NCI-H526 treated with DMSO at 0.1 percent for 48 hours (cell line): ENCODE data around the gene C1orf105.
A peak's percentile ranks its signal among the peaks of the same experiment; 100 is the strongest.
"Not testable (repeated sequence)": the region's sequence is repeated elsewhere in the genome, so short reads cannot be mapped to it uniquely, and the experiment has no call there.

Source experiments
- DNase-seq: peaks from one replicate; lab custom pipeline; 2025; lab: John Stamatoyannopoulos, UW

C1orf105 gene

DNA sequence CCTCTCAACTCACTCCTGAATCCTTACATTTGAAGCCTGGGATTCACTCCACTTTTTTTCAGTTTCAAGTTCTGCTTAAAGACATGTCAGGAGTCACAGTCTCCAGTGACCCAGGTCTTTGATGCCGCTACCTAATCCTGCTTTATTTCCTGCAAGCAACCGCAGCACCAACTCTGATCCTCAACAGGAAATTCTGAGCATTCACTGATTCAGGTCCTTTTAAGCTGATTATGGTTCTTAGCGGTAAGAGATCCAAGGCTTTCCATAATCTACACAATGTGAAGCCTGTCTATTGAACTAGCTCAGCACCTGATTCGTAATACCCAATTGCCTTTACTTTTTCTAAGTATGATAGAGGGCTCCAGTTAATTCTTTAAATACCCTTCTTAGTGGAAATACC, 67.1 kb downstream of the C1orf105 start:
- no peak for DNase-seq

DNA sequence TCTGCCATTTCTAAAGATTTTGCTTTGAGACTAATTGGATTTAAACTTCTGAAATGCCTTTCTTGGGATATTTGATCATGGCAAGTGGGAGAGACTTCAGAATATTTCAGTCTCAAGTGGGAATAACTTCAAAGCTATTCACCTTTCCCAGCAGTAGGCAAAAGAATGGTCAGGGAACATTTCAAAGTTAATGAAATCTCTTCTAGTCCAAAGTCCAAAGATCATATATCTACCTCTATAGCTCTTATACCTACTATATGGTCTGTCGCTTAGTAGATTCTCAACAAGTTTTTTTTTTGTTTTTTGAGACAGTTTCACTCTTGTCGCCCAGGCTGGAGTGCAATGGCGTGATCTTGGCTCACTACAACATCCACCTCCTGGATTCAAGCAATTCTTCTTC, 67.9 kb downstream of the C1orf105 start:
- DNase-seq = no peak

DNA sequence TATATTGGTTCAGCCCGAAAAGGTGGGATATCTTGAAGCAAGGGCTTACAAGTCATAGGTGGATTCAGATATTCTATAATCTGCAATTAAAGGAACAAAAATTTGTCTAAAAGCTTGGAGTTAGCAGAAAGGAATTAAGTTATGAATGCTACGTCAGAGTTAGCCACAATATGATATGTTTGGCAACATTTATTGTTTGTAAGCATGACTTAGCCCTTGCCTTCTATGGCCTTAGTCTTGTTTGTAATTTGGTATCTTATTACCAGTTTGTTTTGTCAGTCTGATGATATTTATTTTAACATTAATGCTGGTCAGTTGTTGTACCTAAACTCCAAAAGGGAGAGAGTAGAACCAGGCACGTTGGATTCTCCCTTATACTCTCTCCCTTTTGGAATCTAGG, 69.4 kb downstream of the C1orf105 start:
- DNase-seq = no peak

DNA sequence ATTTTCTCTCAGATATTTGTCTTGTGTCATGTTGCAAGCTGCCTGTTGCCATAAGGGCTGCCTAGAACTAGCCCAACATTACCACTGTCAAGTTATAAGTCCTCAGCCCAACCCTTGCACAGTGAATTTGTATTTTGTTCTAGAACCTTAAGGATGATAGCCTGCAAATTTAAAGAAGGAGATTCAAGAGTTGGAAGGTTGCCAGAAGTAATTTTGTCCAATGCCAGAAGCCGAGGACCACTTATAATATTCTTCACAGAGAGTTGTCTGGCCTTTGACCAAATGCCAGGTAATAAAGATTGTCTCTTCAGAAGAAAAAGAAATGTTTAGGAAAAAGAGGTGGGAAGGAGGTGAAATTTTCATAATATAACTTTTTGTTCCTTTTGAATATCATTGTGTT, 71.9 kb downstream of the C1orf105 start:
- DNase-seq = no peak

DNA sequence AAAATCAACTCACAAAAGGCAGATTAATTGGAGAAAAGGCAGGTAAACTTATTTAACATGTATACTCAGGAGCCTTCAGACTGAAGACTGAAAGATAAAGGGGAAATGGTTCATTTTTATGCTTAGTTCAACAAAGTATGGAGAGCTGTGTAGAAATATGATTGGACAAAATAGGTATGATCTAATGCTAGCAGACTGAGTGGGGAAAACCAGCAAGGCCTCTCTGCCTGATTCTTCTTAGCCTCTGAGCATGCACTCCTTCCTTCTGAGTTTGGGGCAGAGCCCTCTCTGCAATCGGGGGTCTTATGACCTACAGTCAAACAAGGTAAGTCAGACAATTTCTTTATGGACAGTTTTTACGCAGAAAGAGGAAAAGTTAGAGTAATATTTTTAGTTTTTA, 73.7 kb downstream of the C1orf105 start:
- DNase-seq = no peak

DNA sequence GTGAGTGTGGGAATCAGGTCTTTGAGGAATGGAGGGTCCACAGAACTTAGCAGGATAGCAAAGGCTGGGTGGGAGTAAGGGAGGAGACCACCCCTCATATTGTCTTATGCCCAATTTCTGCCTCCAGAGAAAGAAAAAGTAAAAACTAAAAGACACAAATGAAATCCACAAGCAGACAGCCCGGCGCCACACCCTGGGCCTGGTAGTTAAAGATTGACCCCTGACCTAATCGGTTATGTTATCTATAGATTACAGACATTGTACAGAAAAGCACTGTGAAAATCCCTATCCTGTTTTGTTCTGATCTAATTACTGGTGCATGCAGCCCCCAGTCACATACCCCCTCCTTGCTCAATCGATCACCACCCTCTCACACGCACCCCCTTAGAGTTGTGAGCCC, 75.6 kb downstream of the C1orf105 start:
- not testable (repeated sequence) for DNase-seq

DNA sequence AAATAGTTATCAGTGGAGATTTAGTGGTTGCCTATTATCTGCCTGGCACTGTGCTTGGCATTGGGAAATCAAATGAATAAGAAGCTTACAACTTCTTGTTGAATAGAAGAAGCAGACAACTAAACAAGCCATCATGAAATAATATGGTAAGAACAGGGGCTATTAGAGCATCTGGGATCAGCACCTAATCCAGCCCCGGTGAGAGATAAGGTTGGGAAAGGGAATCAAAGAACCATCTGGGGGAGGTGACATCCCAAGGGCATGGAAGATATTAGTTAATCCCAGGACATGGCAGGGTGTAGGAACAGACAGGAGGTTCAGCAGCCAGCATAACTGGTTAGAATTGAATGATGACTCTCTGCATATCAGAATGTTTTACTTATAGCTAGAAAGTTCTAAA, 76.2 kb downstream of the C1orf105 start:
- no peak for DNase-seq

DNA sequence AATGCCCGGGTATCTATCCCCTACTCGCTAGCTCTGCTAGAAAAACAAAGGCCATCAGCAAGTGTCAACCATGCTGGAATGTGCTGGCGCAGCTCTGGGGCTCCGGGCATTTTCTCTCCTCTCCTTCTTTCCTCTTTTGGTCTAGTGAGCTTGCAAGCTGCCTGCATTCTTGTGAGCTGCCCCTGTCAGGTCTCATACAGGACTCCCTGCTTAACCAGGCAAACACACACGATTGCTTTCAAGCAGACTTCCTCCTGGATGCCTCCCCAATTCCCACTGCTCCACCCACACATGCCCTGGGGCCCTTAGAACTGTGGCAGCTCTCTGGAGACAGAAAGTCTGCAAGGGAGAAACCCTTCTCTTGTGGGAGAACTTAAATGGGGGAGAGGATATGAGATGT, 76.7 kb downstream of the C1orf105 start:
- peak; percentile 29 for DNase-seq

DNA sequence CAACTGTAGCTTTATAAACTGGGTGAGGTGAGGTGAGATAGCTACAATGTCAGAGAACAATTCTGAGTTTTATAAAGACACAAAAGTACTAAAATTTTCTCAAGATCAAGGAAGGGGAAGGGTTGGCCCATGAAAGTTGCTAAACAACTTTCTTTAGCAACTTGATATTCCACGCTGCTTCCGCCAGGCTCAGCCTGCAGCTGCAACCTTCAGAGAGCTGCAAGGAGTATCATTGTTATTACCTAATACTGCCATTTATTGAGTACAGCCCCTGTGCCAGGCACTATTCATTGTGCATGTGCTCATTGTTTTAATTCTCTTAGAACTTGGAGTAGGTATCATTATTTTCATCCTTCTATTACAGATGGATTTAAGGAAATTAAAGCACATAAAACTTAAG, 78.4 kb downstream of the C1orf105 start:
- DNase-seq = no peak

DNA sequence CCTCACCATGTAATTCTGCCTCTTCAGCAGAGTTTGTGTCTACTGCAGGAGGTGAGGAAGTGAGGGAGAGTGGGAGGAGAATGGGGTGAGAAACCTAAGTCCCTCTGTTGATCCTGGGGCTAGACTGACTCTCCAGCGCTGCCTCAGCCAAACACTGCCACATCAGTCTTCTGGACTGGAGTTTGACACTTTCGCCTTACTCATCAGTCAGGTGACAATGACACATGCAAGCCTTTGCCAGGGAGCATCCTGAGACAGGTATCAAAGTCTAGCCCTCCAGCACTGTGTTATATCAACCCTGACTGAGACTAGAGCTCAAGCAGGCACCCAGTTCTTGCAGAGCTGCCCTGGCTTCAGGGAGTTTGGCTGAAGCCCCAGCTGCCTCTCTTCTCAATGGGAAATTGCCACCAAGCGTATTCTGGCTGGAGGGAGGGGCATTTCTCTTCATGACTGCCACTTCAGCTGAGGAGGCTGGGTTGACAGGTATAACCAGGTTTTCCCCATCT, 79.2 kb downstream of the C1orf105 start:
- DNase-seq = no peak

DNA sequence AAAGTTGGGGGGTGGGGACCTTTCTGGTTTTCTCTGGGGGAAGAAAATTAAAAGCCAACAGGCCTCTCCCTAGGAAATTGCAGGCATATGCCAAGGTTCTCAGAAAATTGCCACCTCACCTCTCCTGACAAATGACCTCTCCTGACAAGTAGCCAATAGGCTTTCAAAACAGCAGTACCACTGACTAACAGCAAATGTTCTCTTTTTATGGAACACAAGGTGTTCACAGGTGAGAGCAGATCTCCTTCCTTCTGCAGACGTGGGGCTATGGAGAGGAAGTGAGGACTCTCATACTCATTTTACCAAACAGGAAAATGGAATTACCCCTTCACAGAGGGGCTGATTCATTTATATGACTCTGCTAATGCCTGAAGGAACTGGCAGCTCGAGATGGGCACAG, 79.7 kb downstream of the C1orf105 start:
- DNase-seq = no peak

DNA sequence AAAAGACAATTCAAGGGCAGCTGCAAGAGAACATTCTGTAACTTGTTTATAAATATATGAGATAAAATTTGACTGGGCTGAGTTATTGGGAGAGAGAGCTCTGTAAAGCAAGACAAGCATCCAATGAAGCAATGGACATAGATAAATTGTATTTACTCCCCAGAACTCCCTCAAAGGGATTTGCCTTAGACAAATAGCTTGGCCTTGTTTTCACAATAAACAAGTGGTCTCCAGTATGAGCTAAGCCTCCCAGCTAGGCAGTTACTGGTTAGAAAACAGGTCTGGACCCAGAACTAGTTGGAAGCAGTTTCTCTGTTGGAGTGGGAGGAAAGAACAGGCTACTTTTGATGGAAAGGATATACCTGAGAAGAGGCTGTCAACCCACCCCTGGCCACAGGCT, 87.3 kb downstream of the C1orf105 start:
- no peak for DNase-seq

DNA sequence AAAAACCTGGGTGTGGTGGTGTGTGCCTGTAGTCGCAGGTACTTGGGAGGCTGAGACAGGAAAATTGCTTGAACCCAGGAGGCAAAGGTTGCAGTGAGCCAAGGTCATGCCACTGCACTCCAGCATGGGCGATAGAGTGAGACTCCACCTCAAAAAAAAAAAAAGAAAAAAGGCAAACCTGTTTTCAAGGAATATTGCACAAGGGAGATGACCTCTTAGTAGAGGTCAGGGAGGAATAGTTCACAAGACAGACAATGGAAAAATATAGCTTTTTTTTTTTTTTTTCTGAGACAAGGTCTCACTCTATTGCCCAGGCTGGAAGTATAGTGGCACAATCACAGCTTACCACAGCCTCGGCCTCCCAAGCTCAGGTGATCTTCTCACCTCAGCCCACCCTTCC, 90.0 kb downstream of the C1orf105 start:
- no peak for DNase-seq

DNA sequence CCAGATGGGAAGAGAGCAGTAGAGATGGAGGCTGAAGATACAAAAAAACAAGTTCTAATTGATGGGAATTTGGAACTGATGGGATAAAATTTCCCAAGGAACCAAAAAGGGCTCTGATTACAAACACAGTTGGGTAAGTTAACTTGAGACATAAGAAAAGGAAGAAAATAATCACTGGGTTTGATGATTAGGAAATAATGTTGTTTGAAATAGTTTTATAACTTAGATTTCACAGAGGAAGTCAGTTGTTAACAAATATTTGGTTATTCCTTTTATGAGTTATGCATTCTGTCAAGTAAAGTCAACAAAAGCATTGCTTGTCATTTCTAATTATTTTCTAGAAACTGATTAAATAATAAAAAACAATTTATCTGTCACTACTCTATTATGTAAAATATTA, 92.1 kb downstream of the C1orf105 start:
- no peak for DNase-seq

DNA sequence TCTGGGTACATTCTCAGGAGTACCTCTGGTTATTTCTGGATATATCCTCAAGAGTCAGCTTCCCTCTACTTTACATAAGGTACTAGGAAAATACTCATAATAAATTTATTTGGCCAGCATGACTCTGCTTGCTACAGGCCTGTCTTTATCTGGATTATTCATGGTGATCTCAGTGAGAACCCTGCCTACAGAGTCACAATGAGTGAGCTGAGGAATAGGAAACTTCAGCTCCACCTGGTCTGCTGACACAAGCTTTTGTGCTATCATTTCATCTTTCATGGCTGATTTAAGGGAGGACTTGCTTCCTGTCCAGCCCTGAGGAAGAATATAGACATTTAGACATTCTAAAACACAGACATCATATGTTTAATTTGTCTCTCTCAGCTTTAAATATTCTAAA, 93.0 kb downstream of the C1orf105 start:
- DNase-seq = no peak

DNA sequence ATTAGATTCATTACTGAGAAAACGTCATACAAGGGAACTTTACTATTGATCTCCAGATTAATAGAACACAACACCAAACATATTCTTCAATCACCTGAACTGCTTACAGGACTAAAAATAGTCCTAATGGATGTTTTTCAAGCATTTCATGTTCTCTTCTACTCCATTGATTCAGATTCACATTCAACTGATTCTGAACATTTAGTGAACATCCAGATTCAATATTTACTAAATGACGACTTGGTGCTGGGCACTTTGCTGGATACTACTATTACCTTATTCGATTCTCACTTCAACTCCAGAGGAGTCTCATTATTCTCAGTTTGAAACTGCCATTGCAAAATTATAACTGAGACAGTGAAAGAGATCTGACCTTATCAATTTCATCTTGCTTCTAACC, 93.6 kb downstream of the C1orf105 start:
- no peak for DNase-seq

DNA sequence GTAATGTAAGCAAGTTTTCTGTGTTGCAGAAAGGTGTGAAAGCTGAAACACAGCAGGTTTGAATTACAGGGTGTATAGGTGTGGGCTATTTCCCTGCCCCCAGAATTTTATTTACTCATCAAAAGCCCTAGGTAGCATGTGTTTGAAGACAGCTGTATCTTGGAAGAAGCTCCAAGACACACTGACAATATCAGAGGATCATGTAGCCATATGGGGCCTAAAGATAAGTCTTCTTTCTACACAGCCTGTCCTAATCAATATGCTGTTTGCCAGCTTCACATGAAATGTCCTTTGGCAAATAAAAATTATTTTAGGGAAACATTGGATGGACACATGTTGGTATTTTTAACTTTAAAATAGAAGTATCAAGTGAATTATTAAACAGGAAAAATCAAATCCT, 95.0 kb downstream of the C1orf105 start:
- DNase-seq = no peak

DNA sequence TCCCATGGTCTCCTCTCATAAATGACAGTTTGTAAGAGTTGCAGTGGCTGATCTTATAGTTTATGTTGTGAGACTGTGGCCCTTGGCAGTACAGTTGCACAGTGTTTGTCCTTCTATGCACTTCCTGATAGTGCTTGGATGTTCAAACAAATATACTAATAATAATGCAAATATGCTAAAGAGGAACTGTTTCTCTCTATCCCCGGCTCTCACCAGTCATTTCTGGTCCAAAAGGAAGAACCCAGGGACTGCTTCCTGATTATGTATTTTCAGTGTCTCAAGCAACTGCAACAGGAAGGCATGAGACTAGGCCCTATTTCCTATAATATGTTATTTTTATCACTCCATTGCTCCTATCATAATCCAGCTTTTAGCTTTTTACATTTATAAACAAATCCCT, 95.4 kb downstream of the C1orf105 start:
- DNase-seq = peak; percentile 41

DNA sequence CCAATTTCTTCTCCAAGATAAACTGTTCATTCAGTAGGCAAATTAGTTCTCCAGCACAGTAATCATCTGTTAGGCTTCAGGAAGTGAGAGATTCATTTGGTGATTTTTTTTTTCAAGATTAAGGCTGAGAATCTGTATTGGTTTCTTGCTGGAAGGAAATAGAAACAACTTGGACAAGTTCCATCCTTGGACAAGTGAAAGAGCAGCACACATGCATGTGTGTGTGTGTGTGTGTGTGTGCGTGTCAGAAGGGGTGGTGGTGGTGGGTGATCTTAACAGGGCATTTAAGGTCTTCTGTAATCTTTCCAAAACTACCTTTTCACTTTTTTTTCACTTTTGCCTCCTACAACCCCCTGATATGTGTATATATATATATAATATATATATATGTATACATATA, 96.6 kb downstream of the C1orf105 start:
- DNase-seq = no peak

DNA sequence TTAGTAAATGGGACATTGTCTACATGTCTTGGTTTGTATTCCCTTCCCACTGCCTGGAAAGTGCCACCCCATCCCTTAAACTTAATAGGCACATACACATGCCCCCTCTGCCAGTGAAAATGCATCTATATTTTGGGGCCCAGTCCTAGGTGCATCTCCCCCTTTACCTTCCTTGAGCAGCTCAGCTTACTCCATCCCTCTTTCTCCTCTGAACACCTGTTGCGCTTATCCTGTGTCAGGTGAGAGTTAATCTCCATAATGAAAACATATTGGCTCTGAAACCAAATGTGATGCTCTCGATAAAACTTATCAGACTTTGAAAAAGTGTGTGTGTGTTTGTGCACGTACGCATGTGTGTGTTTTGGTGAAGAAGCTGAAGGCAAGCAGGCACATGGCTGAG, 97.1 kb downstream of the C1orf105 start:
- no peak for DNase-seq
